Mesendoderm (in vitro differentiated cells): ENCODE measurements around the gene AKNA.
"Not testable (repeated sequence)": the region's sequence is repeated elsewhere in the genome, so short reads cannot be mapped to it uniquely, and the experiment has no call there.

Experiments
- DNase-seq: peaks from one replicate; pipeline ENCODE4 v3.0.0; 2013
- H2AK5ac ChIP-seq: 2 replicates; pipeline ENCODE4 v1.6.1; 2013; ENCODE audit warnings: low read length, inconsistent platforms
- H2BK120ac ChIP-seq: 2 replicates; pipeline ENCODE4 v1.6.1; 2013; ENCODE audit warnings: low read depth, mild to moderate bottlenecking, low read length, moderate library complexity, mixed read lengths
- H2BK15ac ChIP-seq: replicated peaks from 2 replicates; pipeline ENCODE4 v1.6.1; 2013; ENCODE audit warnings: low read depth, mild to moderate bottlenecking, moderate library complexity
- H2BK5ac ChIP-seq: 2 replicates; pipeline ENCODE4 v1.6.1; 2013; ENCODE audit warnings: low read length, inconsistent platforms
- H3K18ac ChIP-seq: 2 replicates; pipeline ENCODE4 v1.6.1; 2013; ENCODE audit warnings: mild to moderate bottlenecking, low read length, mixed read lengths
- H3K23ac ChIP-seq: one replicate; pipeline ENCODE4 v1.6.1; 2013; ENCODE audit warnings: low read length
- H3K27ac ChIP-seq: 2 replicates; pipeline ENCODE4 v1.5.1; 2013; ENCODE audit warnings: low read depth, mild to moderate bottlenecking, inconsistent platforms, low read length, moderate library complexity
- H3K27me3 ChIP-seq: 2 replicates; pipeline ENCODE4 v1.6.1; 2013; ENCODE audit warnings: low read length, control low read depth, mild to moderate bottlenecking, inconsistent platforms; ENCODE audit not compliant: insufficient read depth, poor library complexity
- H3K36me3 ChIP-seq: 2 replicates; pipeline ENCODE4 v1.6.1; 2013; ENCODE audit warnings: low read length, inconsistent platforms; ENCODE audit not compliant: control insufficient read depth, insufficient read depth
- H3K4ac ChIP-seq: one replicate; pipeline ENCODE4 v1.6.1; 2013; ENCODE audit warnings: low read depth, mild to moderate bottlenecking, low read length, moderate library complexity
- H3K4me1 ChIP-seq: 2 replicates; pipeline ENCODE4 v1.6.1; 2013; ENCODE audit warnings: low read depth, low read length, inconsistent platforms; ENCODE audit not compliant: control insufficient read depth
- H3K4me2 ChIP-seq: 2 replicates; pipeline ENCODE4 v1.6.1; 2013; ENCODE audit warnings: low read length
- H3K4me3 ChIP-seq: 2 replicates; pipeline ENCODE4 v1.5.1; 2013; ENCODE audit warnings: mild to moderate bottlenecking, low read length
- H3K56ac ChIP-seq: one replicate; pipeline ENCODE4 v1.6.1; 2013; ENCODE audit warnings: low read length
- H3K79me1 ChIP-seq: 2 replicates; pipeline ENCODE4 v1.6.1; 2013; ENCODE audit warnings: low read length, inconsistent platforms
- H3K79me2 ChIP-seq: 2 replicates; pipeline ENCODE4 v1.6.1; 2013; ENCODE audit warnings: mild to moderate bottlenecking, low read length; ENCODE audit not compliant: control insufficient read depth, insufficient read depth
- H3K9ac ChIP-seq: 2 replicates; pipeline ENCODE4 v1.6.1; 2013; ENCODE audit warnings: low read length, inconsistent platforms
- H4K5ac ChIP-seq: one replicate; pipeline ENCODE4 v1.6.1; 2013; ENCODE audit warnings: low read length
- H4K8ac ChIP-seq: one replicate; pipeline ENCODE4 v1.6.1; 2013; ENCODE audit warnings: low read depth, mild to moderate bottlenecking, control low read depth, low read length, moderate library complexity
- WGBS: extraction: QIAGEN DNeasy Blood & Tissue Kit; methylation state at CpG from one replicate; pipeline ENCODE4 v1.1.7; 2013; ENCODE audit warnings: low lambda C conversion rate, missing lambda C conversion rate; ENCODE audit not compliant: insufficient coverage; ENCODE audit errors: extremely low coverage; 5-methylcytosine and 5-hydroxymethylcytosine counted together

The AKNA gene

DNA sequence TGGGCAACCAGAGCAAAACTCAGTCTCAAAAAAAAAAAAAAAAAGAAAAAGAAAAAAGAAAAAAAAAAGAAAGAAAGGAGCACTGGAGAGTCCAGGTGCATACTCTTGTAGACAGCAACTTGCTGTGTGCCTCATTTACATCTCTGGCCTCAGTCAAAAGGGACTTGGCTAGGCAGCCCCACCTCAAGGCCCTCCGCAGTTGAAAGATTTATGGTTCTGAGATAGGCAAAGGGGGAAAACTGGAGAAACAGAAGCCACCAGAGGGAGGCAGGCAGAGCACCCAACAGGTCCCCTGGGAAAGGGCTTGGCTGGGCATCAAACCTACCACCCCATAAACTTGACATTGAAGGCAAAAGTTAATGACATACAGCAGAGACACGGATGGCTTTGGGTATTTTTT lies 52.0 kb downstream of the AKNA start:
- Histone ChIP-seq H3K27ac (no peak overlapping the region), H3K27me3 (no peaks in the 10 kb centered on the region), H3K79me1 (no peaks in the 10 kb centered on the region), H2BK15ac (no peak overlapping the region), H3K4me3 (no peak overlapping the region), H3K23ac (no peak overlapping the region), H3K36me3 (no peaks in the 10 kb centered on the region), H2BK5ac (no peak overlapping the region), H2BK120ac (no peak overlapping the region), H3K18ac (no peak overlapping the region), H3K4me1 (no peaks in the 10 kb centered on the region), H3K79me2 (no peaks in the 10 kb centered on the region), H4K8ac (no peak overlapping the region), H3K4me2 (no peak overlapping the region), H3K9ac (no peak overlapping the region), H3K56ac (no peak overlapping the region), H3K4ac (no peak overlapping the region), H2AK5ac (no peak overlapping the region), H4K5ac (no peak overlapping the region)
- DNase-seq = no peak
- WGBS = no CpG with 5 or more reads among the region's 2 CpGs

- Histone ChIP-seq H2AK5ac (no peak overlapping the region), H4K8ac (no peak overlapping the region), H3K4ac (no peak overlapping the region), H4K5ac (no peak overlapping the region), H3K18ac (no peak overlapping the region), H3K9ac (no peak overlapping the region), H3K4me1 (no peaks in the 10 kb centered on the region), H2BK120ac (no peak overlapping the region), H3K79me1 (no peaks in the 10 kb centered on the region), H3K27me3 (no peaks in the 10 kb centered on the region), H3K23ac (no peak overlapping the region), H3K79me2 (no peaks in the 10 kb centered on the region), H3K4me2 (no peak overlapping the region), H2BK5ac (no peak overlapping the region), H3K36me3 (no peaks in the 10 kb centered on the region), H3K4me3 (no peak overlapping the region), H2BK15ac (no peak overlapping the region), H3K56ac (no peak overlapping the region), H3K27ac (no peak overlapping the region)
- no CpG with 5 or more reads among the region's 9 CpGs for WGBS
- DNase-seq = no peak
Measured at GRCh38 chr9:114334490-114334889, 53.3 kb downstream of the AKNA start.

DNA sequence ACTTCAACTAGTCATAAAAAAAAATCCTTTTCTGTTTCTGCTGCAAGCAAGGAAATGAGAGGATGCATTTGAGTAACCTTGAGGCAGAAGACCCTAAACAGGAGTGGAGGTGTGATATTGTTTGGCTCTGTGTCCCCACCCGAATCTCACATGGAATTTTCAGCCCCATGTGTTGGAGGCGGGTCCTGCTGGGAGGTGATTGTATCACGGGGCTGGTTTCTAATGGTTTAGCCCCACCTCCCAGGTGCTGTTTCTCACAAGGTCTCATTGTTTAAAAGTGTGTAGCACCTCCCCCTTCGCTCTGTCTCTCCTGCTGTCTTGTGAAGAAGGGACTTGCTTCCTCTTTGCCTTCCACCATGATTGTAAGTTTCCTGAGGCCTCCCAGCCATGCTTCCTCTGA lies 54.1 kb downstream of the AKNA start:
- H2BK15ac ChIP-seq, H3K79me1 ChIP-seq, H3K18ac ChIP-seq, H4K5ac ChIP-seq, H2BK5ac ChIP-seq, H4K8ac ChIP-seq, H3K9ac ChIP-seq, H3K56ac ChIP-seq, DNase-seq, H3K79me2 ChIP-seq, H2AK5ac ChIP-seq, H3K27ac ChIP-seq, H3K4me3 ChIP-seq, H3K4me2 ChIP-seq, H3K23ac ChIP-seq, H3K27me3 ChIP-seq, H3K36me3 ChIP-seq, H3K4ac ChIP-seq, H3K4me1 ChIP-seq, H2BK120ac ChIP-seq: not testable (repeated sequence)
- WGBS = no CpG with 5 or more reads among the region's 4 CpGs

- H4K5ac ChIP-seq, H3K9ac ChIP-seq, H2BK120ac ChIP-seq, H3K36me3 ChIP-seq, H3K4me2 ChIP-seq, H3K4ac ChIP-seq, H3K4me1 ChIP-seq, DNase-seq, H3K23ac ChIP-seq, H3K79me1 ChIP-seq, H3K18ac ChIP-seq, H4K8ac ChIP-seq, H3K79me2 ChIP-seq, H3K27ac ChIP-seq, H2AK5ac ChIP-seq, H3K4me3 ChIP-seq, H2BK5ac ChIP-seq, H3K56ac ChIP-seq, H3K27me3 ChIP-seq, H2BK15ac ChIP-seq: not testable (repeated sequence)
- WGBS = no CpG with 5 or more reads among the region's 4 CpGs
Measured at GRCh38 chr9:114332474-114333040, 55.2 kb downstream of the AKNA start.

GRCh38 chr9:114331229-114332195 lies 56.3 kb downstream of the AKNA start:
- not testable (repeated sequence) for H3K27me3 ChIP-seq, H2BK120ac ChIP-seq, H4K5ac ChIP-seq, H2BK15ac ChIP-seq, H3K27ac ChIP-seq, H3K18ac ChIP-seq, H4K8ac ChIP-seq, H3K4me2 ChIP-seq, H2AK5ac ChIP-seq, DNase-seq, H3K9ac ChIP-seq, H3K4me1 ChIP-seq, H2BK5ac ChIP-seq, H3K4me3 ChIP-seq, H3K36me3 ChIP-seq, H3K79me1 ChIP-seq, H3K23ac ChIP-seq, H3K4ac ChIP-seq, H3K79me2 ChIP-seq, H3K56ac ChIP-seq
- WGBS = no CpG with 5 or more reads among the region's 19 CpGs
